WTC11 (cell line): ENCODE measurements around the gene DONSON. TPM values are rescaled to one million over a fixed set of nuclear protein-coding genes. Genes with fewer than 3 reads are reported as not detected.

Source experiments
- ATAC-seq: fragments of 200-7000 bp; cut with Tn5 transposase; 2 replicates; pipeline ENCODE4 v1.10.0; 2021; ENCODE audit warnings: mild to moderate bottlenecking, moderate library complexity
- CTCF ChIA-PET: fragments of 300-600 bp; sonication (Branson Sonifier 250); formaldehyde crosslinking; loops from one replicate; lab custom pipeline; 2021; ENCODE audit warnings: antibody characterized with exemption; lab: Charles Lee
- POLR2A ChIA-PET: fragments of 350-600 bp; sonication (Branson Sonifier 250); formaldehyde crosslinking; loops from one replicate; lab custom pipeline; 2021; ENCODE audit warnings: antibody characterized with exemption; lab: Charles Lee
- DNase-seq: peaks from one replicate; pipeline ENCODE4 v3.0.0; 2021; ENCODE audit warnings: low spot score
- H3K27ac Mint-ChIP-seq: 2 replicates; pipeline ENCODE4 v1.8.0; 2021; ENCODE audit warnings: mixed read lengths
- H3K27me3 Mint-ChIP-seq: 2 replicates; pipeline ENCODE4 v1.8.0; 2021; ENCODE audit warnings: low read depth, mild to moderate bottlenecking, moderate library complexity, mixed read lengths
- H3K36me3 Mint-ChIP-seq: 2 replicates; pipeline ENCODE4 v1.8.0; 2021; ENCODE audit warnings: mixed read lengths
- H3K4me1 Mint-ChIP-seq: 2 replicates; pipeline ENCODE4 v1.8.0; 2022; ENCODE audit warnings: mixed read lengths
- H3K4me3 Mint-ChIP-seq: 2 replicates; pipeline ENCODE4 v1.8.0; 2021; ENCODE audit warnings: mild to moderate bottlenecking, moderate library complexity, mixed read lengths
- H3K9me3 Mint-ChIP-seq: 2 replicates; pipeline ENCODE4 v1.8.0; 2021; ENCODE audit warnings: mixed read lengths
- AFF4 ChIP-seq: sonication (generic); formaldehyde crosslinking; IDR thresholded peaks from 2 replicates; pipeline ENCODE4 v1.8.1; 2023; ENCODE audit warnings: mild to moderate bottlenecking, missing genetic modification reagents, borderline replicate concordance
- ATF2 ChIP-seq: sonication (generic); formaldehyde crosslinking; IDR thresholded peaks from 2 replicates; pipeline ENCODE4 v1.8.1; 2022; ENCODE audit warnings: low read depth, missing genetic modification reagents, borderline replicate concordance
- CTCF ChIP-seq: fragments of 200-600 bp; IDR thresholded peaks from 2 replicates; pipeline ENCODE4 v1.8.0; 2022; ENCODE audit warnings: antibody characterized with exemption
- E2F1 ChIP-seq: sonication (generic); formaldehyde crosslinking; IDR thresholded peaks from 2 replicates; pipeline ENCODE4 v1.8.0; 2022; ENCODE audit warnings: mild to moderate bottlenecking, missing genetic modification reagents
- FOXP1 ChIP-seq: sonication (generic); formaldehyde crosslinking; IDR thresholded peaks from 2 replicates; pipeline ENCODE4 v1.8.0; 2022; ENCODE audit warnings: missing genetic modification reagents, mild to moderate bottlenecking, moderate library complexity, borderline replicate concordance
- HMGXB4 ChIP-seq: sonication (generic); formaldehyde crosslinking; IDR thresholded peaks from 2 replicates; pipeline ENCODE4 v1.8.1; 2023; ENCODE audit warnings: mild to moderate bottlenecking, moderate library complexity, missing genetic modification reagents
- NR2C2 ChIP-seq: sonication (generic); formaldehyde crosslinking; IDR thresholded peaks from 2 replicates; pipeline ENCODE4 v1.8.0; 2022; ENCODE audit warnings: mild to moderate bottlenecking, missing genetic modification reagents
- NR3C1 ChIP-seq: sonication (generic); formaldehyde crosslinking; conservative IDR thresholded peaks from 2 replicates; pipeline ENCODE4 v1.8.1; 2023; ENCODE audit warnings: low read depth, mild to moderate bottlenecking, missing genetic modification reagents
- SP1 ChIP-seq: sonication (generic); formaldehyde crosslinking; conservative IDR thresholded peaks from 2 replicates; pipeline ENCODE4 v1.8.1; 2022; ENCODE audit warnings: missing genetic modification reagents
- TEAD4 ChIP-seq: sonication (generic); formaldehyde crosslinking; IDR thresholded peaks from 2 replicates; pipeline ENCODE4 v1.8.0; 2022; ENCODE audit warnings: mild to moderate bottlenecking, missing genetic modification reagents
- ZBTB21 ChIP-seq: sonication (generic); formaldehyde crosslinking; IDR thresholded peaks from 2 replicates; pipeline ENCODE4 v1.8.1; 2023; ENCODE audit warnings: mild to moderate bottlenecking, missing genetic modification reagents, borderline replicate concordance
- ZNF138 ChIP-seq: sonication (generic); formaldehyde crosslinking; conservative IDR thresholded peaks from 2 replicates; pipeline ENCODE4 v1.8.1; 2022; ENCODE audit warnings: mild to moderate bottlenecking, moderate library complexity, missing genetic modification reagents
- ZNF219 ChIP-seq: sonication (generic); formaldehyde crosslinking; IDR thresholded peaks from 2 replicates; pipeline ENCODE4 v1.8.0; 2023; ENCODE audit warnings: missing genetic modification reagents, mild to moderate bottlenecking, borderline replicate concordance
- ZNF232 ChIP-seq: sonication (generic); formaldehyde crosslinking; IDR thresholded peaks from 2 replicates; pipeline ENCODE4 v1.8.0; 2022; ENCODE audit warnings: mild to moderate bottlenecking, missing genetic modification reagents
- ZNF416 ChIP-seq: fragments of 250-450 bp; sonication (Bioruptor Pico); IDR thresholded peaks from 2 replicates; pipeline ENCODE4 v1.9.0; 2021; ENCODE audit warnings: mild to moderate bottlenecking, inconsistent platforms
- ZNF423 ChIP-seq: fragments of 250-450 bp; sonication (Bioruptor Pico); IDR thresholded peaks from 2 replicates; pipeline ENCODE4 v2.1.2; 2022; ENCODE audit warnings: mild to moderate bottlenecking, moderate library complexity
- ZNF671 ChIP-seq: fragments of 250-450 bp; sonication (Bioruptor Pico); IDR thresholded peaks from 2 replicates; pipeline ENCODE4 v1.8.0; 2021; ENCODE audit warnings: mild to moderate bottlenecking
- total RNA-seq: library from RNA; stranded (reverse); gene quantifications from 3 replicates; pipeline ENCODE4 v1.2.3, GENCODE V29; 2021
- TF ChIP-seq, protein P1 (sequence below): sonication (generic); formaldehyde crosslinking; IDR thresholded peaks from 2 replicates; pipeline ENCODE4 v1.8.1; 2023; ENCODE audit warnings: mild to moderate bottlenecking, missing genetic modification reagents
- TF ChIP-seq, protein P2 (sequence below): fragments of 250-450 bp; sonication (Bioruptor Pico); IDR thresholded peaks from 2 replicates; pipeline ENCODE4 v1.9.0; 2021; ENCODE audit warnings: mild to moderate bottlenecking
- TF ChIP-seq, protein P3 (sequence below): sonication (generic); formaldehyde crosslinking; IDR thresholded peaks from 2 replicates; pipeline ENCODE4 v1.8.0; 2022; ENCODE audit warnings: mild to moderate bottlenecking, missing genetic modification reagents

Gene DONSON
- total RNA-seq, 1 experiment from 2014 or later: 32.2 TPM

GRCh38 chr21:33569991-33570390 lies 18.5 kb downstream of the DONSON start:
- CTCF ChIA-PET: no interaction called here
- POLR2A ChIA-PET: no interaction called here
- ATAC-seq: no peak
- Mint-ChIP-seq H3K27ac (peak overlapping the region; percentile 72; the same call in 1 of the 2 replicates), H3K27me3 (no peaks in the 10 kb centered on the region), H3K4me1 (no peaks in the 10 kb centered on the region), H3K4me3 (no peak overlapping the region), H3K9me3 (no peaks in the 10 kb centered on the region), H3K36me3 (peaks cover 63% of the 10 kb centered on the region)
- DNase-seq: no peak
- TF ChIP-seq ZNF219 (CRISPR knock-in tag) (no peak), ZBTB21 (no peak), NR3C1 (CRISPR knock-in tag) (no peak), CTCF (no peak), NR2C2 (CRISPR knock-in tag) (no peak), TEAD4 (no peak), HMGXB4 (no peak), ZNF671 (CRISPR knock-in tag) (no peak), E2F1 (CRISPR knock-in tag) (no peak), ZNF232 (CRISPR knock-in tag) (no peak), ZNF423 (no peak)
- TF ChIP-seq, protein P1, sequence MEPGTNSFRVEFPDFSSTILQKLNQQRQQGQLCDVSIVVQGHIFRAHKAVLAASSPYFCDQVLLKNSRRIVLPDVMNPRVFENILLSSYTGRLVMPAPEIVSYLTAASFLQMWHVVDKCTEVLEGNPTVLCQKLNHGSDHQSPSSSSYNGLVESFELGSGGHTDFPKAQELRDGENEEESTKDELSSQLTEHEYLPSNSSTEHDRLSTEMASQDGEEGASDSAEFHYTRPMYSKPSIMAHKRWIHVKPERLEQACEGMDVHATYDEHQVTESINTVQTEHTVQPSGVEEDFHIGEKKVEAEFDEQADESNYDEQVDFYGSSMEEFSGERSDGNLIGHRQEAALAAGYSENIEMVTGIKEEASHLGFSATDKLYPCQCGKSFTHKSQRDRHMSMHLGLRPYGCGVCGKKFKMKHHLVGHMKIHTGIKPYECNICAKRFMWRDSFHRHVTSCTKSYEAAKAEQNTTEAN: no peak
- TF ChIP-seq, protein P2, sequence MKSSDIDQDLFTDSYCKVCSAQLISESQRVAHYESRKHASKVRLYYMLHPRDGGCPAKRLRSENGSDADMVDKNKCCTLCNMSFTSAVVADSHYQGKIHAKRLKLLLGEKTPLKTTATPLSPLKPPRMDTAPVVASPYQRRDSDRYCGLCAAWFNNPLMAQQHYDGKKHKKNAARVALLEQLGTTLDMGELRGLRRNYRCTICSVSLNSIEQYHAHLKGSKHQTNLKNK: no peak
- TF ChIP-seq, protein P3, sequence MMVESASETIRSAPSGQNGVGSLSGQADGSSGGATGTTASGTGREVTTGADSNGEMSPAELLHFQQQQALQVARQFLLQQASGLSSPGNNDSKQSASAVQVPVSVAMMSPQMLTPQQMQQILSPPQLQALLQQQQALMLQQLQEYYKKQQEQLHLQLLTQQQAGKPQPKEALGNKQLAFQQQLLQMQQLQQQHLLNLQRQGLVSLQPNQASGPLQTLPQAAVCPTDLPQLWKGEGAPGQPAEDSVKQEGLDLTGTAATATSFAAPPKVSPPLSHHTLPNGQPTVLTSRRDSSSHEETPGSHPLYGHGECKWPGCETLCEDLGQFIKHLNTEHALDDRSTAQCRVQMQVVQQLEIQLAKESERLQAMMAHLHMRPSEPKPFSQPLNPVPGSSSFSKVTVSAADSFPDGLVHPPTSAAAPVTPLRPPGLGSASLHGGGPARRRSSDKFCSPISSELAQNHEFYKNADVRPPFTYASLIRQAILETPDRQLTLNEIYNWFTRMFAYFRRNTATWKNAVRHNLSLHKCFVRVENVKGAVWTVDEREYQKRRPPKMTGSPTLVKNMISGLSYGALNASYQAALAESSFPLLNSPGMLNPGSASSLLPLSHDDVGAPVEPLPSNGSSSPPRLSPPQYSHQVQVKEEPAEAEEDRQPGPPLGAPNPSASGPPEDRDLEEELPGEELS: no peak

- CTCF ChIA-PET: no interaction called here
- no peak overlapping the region for H3K27ac Mint-ChIP-seq
- ATAC-seq: no peak
- TF ChIP-seq, protein P1: no peak
- TF ChIP-seq ATF2 (CRISPR knock-in tag) (no peak), ZNF138 (CRISPR knock-in tag) (no peak), SP1 (CRISPR knock-in tag) (no peak), ZNF416 (CRISPR knock-in tag) (no peak), FOXP1 (CRISPR knock-in tag) (no peak), AFF4 (CRISPR knock-in tag) (no peak)
These were observed 20.0 kb downstream of the DONSON start for GRCh38 chr21:33568448-33568847.

More at GRCh38 chr21:33568448-33568847, 20.0 kb downstream of the DONSON start:
- POLR2A ChIA-PET: no interaction called here
- no peak overlapping the region for H3K4me3 Mint-ChIP-seq
- H3K9me3 Mint-ChIP-seq: no peaks in the 10 kb centered on the region
- no peak for DNase-seq
- H3K4me1 Mint-ChIP-seq: no peaks in the 10 kb centered on the region
- H3K27me3 Mint-ChIP-seq: no peaks in the 10 kb centered on the region
- H3K36me3 Mint-ChIP-seq: peaks cover 50% of the 10 kb centered on the region
